HG03575 (cell line): Measurements from ENCODE around the gene PTPMT1.
"Not testable (repeated sequence)": the region's sequence is repeated elsewhere in the genome, so short reads cannot be mapped to it uniquely, and the experiment has no call there.

Source experiments
- ATAC-seq: cut with Tn5 transposase; IDR thresholded peaks from one replicate; pipeline ENCODE4 v1.9.1; 2021; ENCODE audit not compliant: unreplicated experiment, insufficient number of reproducible peaks, low FRiP score; ENCODE audit errors: extremely low read depth

Gene PTPMT1

GRCh38 chr11:47541070-47541469 is 24.3 kb upstream of the PTPMT1 start:
- ATAC-seq: no peak

GRCh38 chr11:47545298-47545697 is 20.1 kb upstream of the PTPMT1 start:
- ATAC-seq: no peak

GRCh38 chr11:47546274-47546673 is 19.1 kb upstream of the PTPMT1 start:
- ATAC-seq: not testable (repeated sequence)

- ATAC-seq: no peak
Measured at GRCh38 chr11:47550288-47551047, 14.9 kb upstream of the PTPMT1 start.

- ATAC-seq: no peak
Measured at GRCh38 chr11:47551086-47551485, 14.3 kb upstream of the PTPMT1 start.

- no peak for ATAC-seq
Measured at GRCh38 chr11:47552056-47552565, 13.3 kb upstream of the PTPMT1 start.

GRCh38 chr11:47552566-47553405 is 12.6 kb upstream of the PTPMT1 start, which contains the start of gene CELF1:
TSS of gene CELF1 (minus strand) at chr11:47553132. CDS start at chr11:47499523, 53,609 bp downstream.
- ATAC-seq: peak; percentile 44

- ATAC-seq: no peak
Measured at GRCh38 chr11:47553406-47553743, 12.0 kb upstream of the PTPMT1 start.

- not testable (repeated sequence) for ATAC-seq
Measured at GRCh38 chr11:47557004-47557403, 8.4 kb upstream of the PTPMT1 start.

- ATAC-seq: no peak
Measured at GRCh38 chr11:47558695-47559094, 6.7 kb upstream of the PTPMT1 start.

GRCh38 chr11:47560426-47560825 is 5.0 kb upstream of the PTPMT1 start:
- no peak for ATAC-seq

- ATAC-seq: not testable (repeated sequence)
Measured at GRCh38 chr11:47562393-47562792, 3.0 kb upstream of the PTPMT1 start.

- not testable (repeated sequence) for ATAC-seq
Measured at GRCh38 chr11:47564366-47564765, 1.0 kb upstream of the PTPMT1 start.

- ATAC-seq: no peak
Measured at GRCh38 chr11:47564933-47565339, 463 bp upstream of the PTPMT1 start.

GRCh38 chr11:47566149-47566698 is 825 bp downstream of the PTPMT1 start:
- no peak for ATAC-seq

GRCh38 chr11:47569646-47570045 is 4.2 kb downstream of the PTPMT1 start:
- ATAC-seq: no peak

GRCh38 chr11:47570651-47571356 is 5.4 kb downstream of the PTPMT1 start:
- ATAC-seq: no peak

- ATAC-seq: no peak
Measured at GRCh38 chr11:47571357-47571729, 5.9 kb downstream of the PTPMT1 start.

GRCh38 chr11:47571895-47572294 is 6.5 kb downstream of the PTPMT1 start:
- no peak for ATAC-seq
